ENCODE results near the gene PDGFB. TPM values are rescaled to one million over a fixed set of nuclear protein-coding genes. Genes with fewer than 3 reads are reported as not detected.

PDGFB gene
- total and polyA plus RNA-seq, 2 donors (not counting 1 experiment from before 2014, with no cell fraction given): 0.04 TPM; not detected in 1

GRCh38 chr22:39241794-39242594 lies 2.8 kb downstream of the PDGFB start:
- ChIA-PET POLR2A (interaction anchor here (0.6 kb wide), 2 partner anchors 76 to 228 kb away, joined by 3 to 11 read pairs; no protein-coding TSS in a partner anchor), CTCF (interaction anchor here (1.3 kb wide), 1 partner anchor 235 kb away, joined by 3 read pairs; no protein-coding TSS in a partner anchor)
- Mint-ChIP-seq H3K9me3 (ENCODE audit: insufficient read depth) (no peaks in the 10 kb centered on the region), H3K27me3 (peaks cover 70% of the 10 kb centered on the region), H3K27ac (peak overlapping the region; percentile 63), H3K4me3 (peak overlapping the region; percentile 90), H3K4me1 (peaks cover 30% of the 10 kb centered on the region)
- Histone ChIP-seq H3K9ac (ENCODE audit: low read length) (peak overlapping the region; percentile 42), H3K27me3 (replicated peaks in 1 of 4; ENCODE audit: control extremely low read depth in 1 of 4, control insufficient read depth in 3 of 4, insufficient read depth in 4 of 4, low read length in 3 of 4) (peaks cover 0 to 84% (median 33%) of the 10 kb centered on the region in 4 experiments), H3K4me3 (ENCODE audit: control extremely low read depth in 1 of 5, extremely low read depth in 1 of 5, insufficient read depth in 1 of 5, low read depth in 2 of 5, low read length in 4 of 5) (peak overlapping the region in 1 of 5 experiments; percentile 29), H4K20me1 (ENCODE audit: control insufficient read depth, insufficient read depth, low read length, poor library complexity, severe bottlenecking) (no peaks in the 10 kb centered on the region), H3K27ac (ENCODE audit: low read length in 2 of 2) (no peak overlapping the region), H3K4me2 (replicated peaks; ENCODE audit: low read depth, low read length, poor library complexity, severe bottlenecking) (peak overlapping the region; percentile 77), H3K4me1 (ENCODE audit: control insufficient read depth in 2 of 2, insufficient read depth in 2 of 2, low read length in 2 of 2) (peaks cover 38 to 42% of the 10 kb centered on the region in 2 donors), H3K79me2 (ENCODE audit: control insufficient read depth, insufficient read depth, low read length) (no peaks in the 10 kb centered on the region), H2AFZ (ENCODE audit: insufficient read depth, low read depth, low read length, poor library complexity, severe bottlenecking) (no peak overlapping the region), H3K9me3 (ENCODE audit: control extremely low read depth in 1 of 3, control insufficient read depth in 2 of 3, insufficient read depth in 1 of 3, low read length in 2 of 3) (peaks cover 0 to 23% (median 0%) of the 10 kb centered on the region in 3 donors), H3K36me3 (replicated peaks in 1 of 2; ENCODE audit: control extremely low read depth in 1 of 2, control insufficient read depth in 1 of 2, extremely low read depth in 1 of 2, insufficient read depth in 2 of 2, low read length in 1 of 2) (no peaks in the 10 kb centered on the region)
- WGBS (ENCODE audit: insufficient coverage): 2% methylated on average over 77 of the region's 92 CpGs
- TF ChIP-seq CTCF (IDR thresholded peaks at IDR 0.05): no peak
- peak; percentile 71 for TF ChIP-seq EZH2 (IDR thresholded peaks at IDR 0.05; ENCODE audit: borderline replicate concordance, insufficient read depth, low read depth, low read length, poor library complexity, severe bottlenecking)
- DNase-seq (peak; percentile 43), ATAC-seq (ENCODE audit: low read depth) (peak; percentile 16)
- intact Hi-C loops (cut with micrococcal nuclease): no loop called here

All from B cell (primary cell).